Bone marrow (tissue), 2 donors: Measurements from ENCODE around the gene RBM33.
"Not testable (repeated sequence)": the region's sequence is repeated elsewhere in the genome, so short reads cannot be mapped to it uniquely, and the experiment has no call there.

Source experiments
- DNase-seq, 2 donors: peaks; one replicate each; lab custom pipeline; 2025; lab: John Stamatoyannopoulos, UW

RBM33 gene

DNA sequence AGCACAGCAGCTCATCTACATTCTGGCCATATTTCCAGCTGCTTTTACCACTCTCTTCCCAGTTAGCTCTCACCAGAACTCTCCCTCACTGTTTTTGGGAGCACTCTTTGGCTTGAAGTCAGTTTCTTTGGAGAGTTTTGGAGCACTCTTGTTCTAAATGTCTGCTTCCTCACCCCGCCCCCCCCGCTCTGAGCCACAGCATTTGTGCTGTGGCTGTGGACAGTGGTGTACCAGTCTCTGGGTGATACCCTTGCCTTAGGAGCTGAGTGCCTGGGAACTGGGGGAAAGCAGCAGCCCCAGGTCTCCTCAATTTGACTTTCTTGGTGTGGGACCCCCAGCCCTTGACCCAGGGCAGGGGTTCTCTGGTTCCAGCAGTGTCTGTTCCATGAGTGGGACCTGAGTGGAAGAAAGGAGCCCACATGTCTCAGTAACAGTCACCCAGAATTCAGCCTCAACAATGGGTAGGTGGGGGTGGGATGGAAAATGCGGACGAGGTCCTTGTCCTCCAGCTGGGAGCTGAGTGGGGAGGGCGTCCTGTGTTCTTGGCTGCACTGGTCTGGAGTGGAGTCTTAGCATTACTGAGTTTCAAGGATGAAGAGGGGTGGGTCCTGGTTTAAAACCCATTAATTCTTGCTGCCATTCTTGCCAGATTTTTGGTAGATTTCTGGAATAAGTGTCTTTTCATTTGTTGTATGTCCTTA, 18.0 kb downstream of the RBM33 start:
- DNase-seq, result no peak

- DNase-seq, result no peak
These were observed 19.5 kb downstream of the RBM33 start for GRCh38 chr7:155663937-155664336.

GRCh38 chr7:155665079-155665956, 20.9 kb downstream of the RBM33 start:
- DNase-seq, result no peak

- no peak for DNase-seq
These were observed 21.5 kb downstream of the RBM33 start for GRCh38 chr7:155665957-155666287.

DNA sequence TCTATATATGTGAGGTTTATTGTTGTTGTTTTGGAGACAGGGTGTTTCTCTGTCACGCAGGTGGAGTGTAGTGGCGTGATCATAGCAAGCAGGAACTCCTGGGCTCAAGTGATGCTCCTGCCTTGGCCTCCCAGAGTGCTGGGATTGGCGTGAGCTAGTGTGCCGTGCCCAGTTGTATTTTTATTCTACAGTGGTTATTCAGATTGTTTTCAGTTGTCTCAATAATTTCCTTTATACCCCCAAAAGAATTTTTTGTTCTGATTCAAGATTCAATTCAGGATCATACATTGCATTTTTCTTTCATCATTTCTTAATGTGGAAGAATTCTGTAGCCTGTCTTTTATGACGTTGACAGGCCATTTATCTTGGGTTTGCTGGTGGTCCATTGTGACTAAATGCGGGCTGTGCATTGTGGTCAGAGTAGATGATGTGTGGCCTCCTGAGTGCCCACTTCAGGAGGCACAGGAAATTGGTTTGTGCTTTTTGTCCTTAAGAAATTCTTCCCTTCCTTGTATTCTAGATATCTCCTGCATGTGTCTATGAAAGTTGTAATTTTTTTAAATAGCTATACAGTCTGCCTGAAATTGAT, 22.9 kb downstream of the RBM33 start:
- no peak for DNase-seq

DNA sequence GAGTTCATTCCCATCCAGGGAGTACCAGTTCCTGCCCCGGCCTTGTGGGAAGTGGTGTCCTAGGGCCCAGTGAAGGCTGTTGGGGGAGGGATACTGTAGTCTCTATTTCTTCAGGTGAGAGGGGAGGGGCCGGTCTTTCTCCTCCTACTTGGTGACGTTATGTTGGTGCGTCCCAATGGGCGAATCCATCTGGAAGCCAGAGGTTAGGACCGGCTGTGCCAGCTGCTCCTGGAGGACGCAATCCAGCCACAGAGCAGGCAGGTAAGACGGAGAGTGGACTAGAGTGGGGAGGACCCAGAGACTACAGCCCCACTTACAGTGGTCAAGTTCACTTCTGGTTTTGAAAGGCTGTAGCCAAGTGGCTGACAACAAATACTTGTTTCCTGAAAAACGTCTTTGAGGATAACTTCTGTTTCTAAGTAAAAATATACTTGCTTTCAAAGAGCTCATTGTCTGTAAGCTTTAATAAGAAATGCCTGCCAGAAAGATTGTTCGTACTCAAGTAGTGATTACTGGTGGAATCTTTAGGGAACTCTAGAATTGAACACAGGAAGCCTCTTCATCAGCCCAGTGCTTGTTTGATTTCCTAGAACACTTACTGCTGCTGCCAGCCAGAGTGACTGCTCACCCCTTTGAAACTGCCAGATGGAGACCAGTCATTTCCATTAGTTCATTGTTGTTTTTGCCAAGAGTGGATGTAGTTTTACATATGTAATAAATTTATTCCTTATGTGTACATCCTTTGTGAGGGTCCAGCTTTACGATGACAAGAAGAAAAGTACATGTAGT, 25.4 kb downstream of the RBM33 start:
- peak in 1 of 2 donors; percentile 6 for DNase-seq

- DNase-seq, result no peak
These were observed 26.1 kb downstream of the RBM33 start for GRCh38 chr7:155670521-155670920.

- no peak for DNase-seq
These were observed 30.1 kb downstream of the RBM33 start for GRCh38 chr7:155674556-155674955.

DNA sequence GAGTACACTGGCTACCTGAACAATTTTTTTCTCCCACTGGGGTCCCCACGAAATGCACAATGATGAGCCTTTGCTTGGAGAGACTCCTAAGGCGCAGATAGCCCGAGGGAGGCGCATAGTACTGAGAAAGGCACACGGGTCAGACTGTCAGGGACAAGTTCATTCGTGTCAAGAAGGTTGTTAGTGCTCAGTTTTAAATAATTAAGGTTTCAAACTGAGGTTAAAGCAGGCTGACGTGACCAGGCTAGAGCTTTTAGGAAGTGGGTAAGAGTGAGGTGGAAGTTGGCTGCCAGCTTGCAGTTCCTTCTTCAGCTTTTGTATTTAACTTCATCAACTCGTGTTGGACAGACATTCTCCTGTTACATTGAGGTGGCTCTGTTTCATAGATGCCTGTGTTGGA, 31.6 kb downstream of the RBM33 start:
- DNase-seq, result no peak

GRCh38 chr7:155677688-155678087, 33.2 kb downstream of the RBM33 start:
- no peak for DNase-seq

GRCh38 chr7:155680124-155680523, 35.7 kb downstream of the RBM33 start:
- DNase-seq, result no peak

- no peak for DNase-seq
These were observed 36.4 kb downstream of the RBM33 start for GRCh38 chr7:155680864-155681263.

DNA sequence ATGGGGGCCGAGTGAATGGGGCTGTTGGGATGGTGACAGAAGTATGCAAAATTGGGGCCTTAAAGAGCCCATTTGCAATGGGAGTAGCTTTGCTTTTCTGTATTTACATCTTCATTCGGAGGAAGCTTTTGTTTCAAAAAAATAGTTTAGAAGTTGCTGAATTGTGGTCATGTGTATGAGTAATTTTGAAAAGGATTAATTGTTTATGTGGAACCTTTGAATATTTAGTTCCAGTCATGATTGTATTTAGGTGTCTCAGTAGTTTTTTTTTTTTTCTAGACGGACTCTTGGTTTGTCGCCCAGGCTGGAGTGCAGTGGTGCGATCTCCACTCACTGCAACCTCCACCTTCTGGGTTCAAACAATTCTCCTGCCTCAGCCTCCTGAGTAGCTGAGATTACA, 37.2 kb downstream of the RBM33 start:
- DNase-seq, result no peak

DNA sequence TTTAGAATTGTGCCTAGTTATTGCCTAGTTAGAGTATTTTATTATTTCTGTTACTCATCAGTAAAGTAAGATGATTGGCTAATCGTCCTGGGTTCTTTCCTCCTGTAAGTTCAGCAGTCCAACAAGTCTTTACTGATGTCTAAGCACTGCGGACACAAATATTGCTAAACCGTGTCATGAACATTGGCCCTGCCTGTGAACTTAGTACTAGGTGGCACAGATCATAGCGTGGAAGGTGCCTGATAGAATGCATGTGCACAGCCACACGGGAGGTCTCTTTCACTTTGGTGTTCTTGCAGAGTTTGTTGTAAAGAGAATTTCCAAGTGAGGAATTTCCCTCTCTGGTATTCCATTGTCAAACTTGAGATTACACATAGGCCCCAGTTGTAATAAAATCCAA, 38.0 kb downstream of the RBM33 start:
- no peak for DNase-seq

GRCh38 chr7:155683098-155683497, 38.6 kb downstream of the RBM33 start:
- DNase-seq, result no peak

DNA sequence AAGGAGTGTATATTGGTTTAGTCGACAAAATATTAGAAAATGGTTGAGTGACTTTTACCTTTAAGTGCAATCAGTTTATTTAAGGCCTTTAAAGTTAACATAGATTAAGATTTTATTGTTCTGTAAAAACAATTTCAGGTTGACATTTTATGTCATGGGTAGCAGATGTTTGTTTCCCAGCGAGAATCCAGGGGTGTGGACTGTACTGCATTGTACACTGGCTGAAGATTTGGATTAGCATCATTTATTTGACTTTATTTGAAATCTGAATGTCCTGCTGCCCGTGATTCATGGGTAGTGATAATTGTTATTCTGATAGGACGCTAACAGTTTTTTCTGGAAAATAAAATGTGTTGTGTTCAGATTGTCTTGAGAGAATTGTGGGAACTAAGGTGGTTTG, 39.3 kb downstream of the RBM33 start:
- DNase-seq, result no peak

- no peak for DNase-seq
These were observed 40.1 kb downstream of the RBM33 start for GRCh38 chr7:155684543-155684942.

DNA sequence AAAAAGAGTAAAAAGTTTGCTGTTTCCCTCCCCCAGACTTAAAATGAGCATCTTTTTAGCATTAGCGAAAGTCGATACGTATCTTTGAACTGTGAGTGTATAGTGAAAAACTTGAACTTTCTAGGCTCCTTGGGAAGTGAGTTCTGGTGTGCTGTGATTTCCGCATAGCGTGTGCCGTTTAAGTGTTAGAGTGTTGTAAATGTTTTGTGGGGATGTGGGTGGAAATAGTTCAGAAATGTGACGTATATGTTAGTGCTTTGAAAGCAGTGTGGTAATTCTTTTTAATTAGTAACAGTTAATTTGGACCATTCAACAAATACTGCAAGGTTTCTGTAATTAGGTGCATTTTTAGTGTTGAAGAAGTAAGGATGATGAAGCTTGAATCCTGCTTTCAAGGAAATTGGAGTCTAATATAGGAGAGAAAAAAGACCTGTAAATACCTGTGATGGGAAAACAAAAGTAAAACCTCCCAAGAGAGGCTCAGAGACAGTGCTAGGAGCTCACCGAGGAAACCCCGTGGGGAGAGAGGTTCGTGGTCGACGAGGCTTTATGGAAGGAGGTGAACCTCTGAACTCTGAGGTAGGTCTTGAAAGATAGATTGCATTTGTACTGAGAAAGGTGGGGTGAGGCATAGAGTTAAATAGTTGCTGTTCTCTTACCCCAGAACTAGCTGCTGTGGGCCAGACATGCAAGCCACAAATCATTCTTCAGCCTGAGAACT, 40.8 kb downstream of the RBM33 start:
- DNase-seq, result no peak

DNA sequence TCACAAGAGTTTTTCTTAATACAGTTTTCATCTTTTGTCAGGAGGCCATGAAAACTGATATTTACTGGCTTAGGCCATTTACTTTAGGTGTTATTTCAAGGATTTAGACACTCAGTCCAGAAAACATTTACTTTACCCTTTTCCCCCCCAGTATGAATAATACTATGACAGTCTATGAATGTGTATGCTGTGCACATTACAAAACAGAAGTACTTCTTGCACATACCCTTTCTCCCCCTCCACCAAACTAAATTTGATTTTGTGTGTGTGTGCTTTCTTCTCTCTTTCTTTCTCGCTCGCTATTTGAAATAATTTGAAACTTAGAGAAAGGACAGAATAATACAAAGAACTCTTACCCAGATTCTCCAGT, 41.3 kb downstream of the RBM33 start:
- no peak for DNase-seq

GRCh38 chr7:155686620-155687324, 42.3 kb downstream of the RBM33 start:
- not testable (repeated sequence) for DNase-seq

DNA sequence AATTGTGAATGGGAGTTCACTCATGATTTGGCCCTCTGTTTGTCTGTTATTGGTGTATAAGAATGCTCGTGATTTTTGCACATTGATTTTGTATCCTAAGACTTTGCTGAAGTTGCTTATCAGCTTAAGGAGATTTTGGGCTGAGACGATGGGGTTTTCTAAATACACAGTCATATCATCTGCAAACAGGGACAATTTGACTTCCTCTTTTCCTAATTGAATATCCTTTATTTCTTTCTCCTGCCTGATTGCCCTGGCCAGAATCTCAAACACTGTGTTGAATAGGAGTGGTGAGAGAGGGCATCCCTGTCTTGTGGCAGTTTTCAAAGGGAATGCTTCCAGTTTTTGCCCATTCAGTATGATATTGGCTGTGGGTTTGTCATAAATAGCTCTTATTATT, 43.8 kb downstream of the RBM33 start:
- not testable (repeated sequence) for DNase-seq
